Stimulated activated effector memory CD8-positive, alpha-beta T cell treated with anti-CD3 and anti-CD28 coated beads, Interleukin-12 subunit alpha, Interleukin-12 subunit beta, amount 100 ng/mL, for 72 hours (primary cell): Measurements from ENCODE around the gene BMPR1B.

Source experiments
- ATAC-seq: fragments of 150-1000 bp; cut with Tn5 transposase; 2 replicates; pipeline ENCODE4 v1.10.0; 2021
- DNase-seq, 2 donors: peaks; one replicate each; pipeline ENCODE4 v3.0.0; 2021 to 2022; ENCODE audit warnings: low spot score in 2 of 2
- H3K27ac Mint-ChIP-seq: one replicate; pipeline ENCODE4 v1.8.0; 2022; ENCODE audit warnings: mild to moderate bottlenecking, mixed read lengths
- H3K36me3 Mint-ChIP-seq: one replicate; pipeline ENCODE4 v1.8.0; 2022; ENCODE audit warnings: mild to moderate bottlenecking, mixed read lengths
- H3K4me1 Mint-ChIP-seq: one replicate; pipeline ENCODE4 v1.8.0; 2022; ENCODE audit warnings: mixed read lengths
- H3K4me3 Mint-ChIP-seq: one replicate; pipeline ENCODE4 v1.8.0; 2022; ENCODE audit warnings: mild to moderate bottlenecking, mixed read lengths
- H3K9me3 Mint-ChIP-seq: one replicate; pipeline ENCODE4 v1.8.0; 2022; ENCODE audit warnings: mixed read lengths

BMPR1B gene

GRCh38 chr4:95068818-95069478, 311.2 kb downstream of the BMPR1B start:
- H3K4me1 Mint-ChIP-seq, result no peaks in the 10 kb centered on the region
- DNase-seq (no peak), ATAC-seq (no peak)
- no peak overlapping the region for H3K4me3 Mint-ChIP-seq
- H3K36me3 Mint-ChIP-seq, result no peaks in the 10 kb centered on the region
- no peak overlapping the region for H3K27ac Mint-ChIP-seq
- H3K9me3 Mint-ChIP-seq, result peaks cover 4% of the 10 kb centered on the region

GRCh38 chr4:95071851-95072250, 314.1 kb downstream of the BMPR1B start:
- Mint-ChIP-seq H3K4me1 (no peaks in the 10 kb centered on the region), H3K36me3 (no peaks in the 10 kb centered on the region), H3K4me3 (no peak overlapping the region), H3K9me3 (peaks cover 4% of the 10 kb centered on the region), H3K27ac (no peak overlapping the region)
- no peak for ATAC-seq
- no peak for DNase-seq

GRCh38 chr4:95073646-95074045, 315.9 kb downstream of the BMPR1B start:
- peaks cover 4% of the 10 kb centered on the region for H3K9me3 Mint-ChIP-seq
- H3K4me3 Mint-ChIP-seq, result no peak overlapping the region
- no peaks in the 10 kb centered on the region for H3K4me1 Mint-ChIP-seq
- H3K36me3 Mint-ChIP-seq, result no peaks in the 10 kb centered on the region
- H3K27ac Mint-ChIP-seq, result no peak overlapping the region
- ATAC-seq (no peak), DNase-seq (no peak)

GRCh38 chr4:95077864-95078263, 320.1 kb downstream of the BMPR1B start:
- H3K9me3 Mint-ChIP-seq, result no peaks in the 10 kb centered on the region
- ATAC-seq, result no peak
- H3K27ac Mint-ChIP-seq, result no peak overlapping the region
- H3K36me3 Mint-ChIP-seq, result no peaks in the 10 kb centered on the region
- DNase-seq, result no peak
- no peak overlapping the region for H3K4me3 Mint-ChIP-seq
- H3K4me1 Mint-ChIP-seq, result no peaks in the 10 kb centered on the region

- Mint-ChIP-seq H3K4me3 (no peak overlapping the region), H3K36me3 (no peaks in the 10 kb centered on the region), H3K9me3 (no peaks in the 10 kb centered on the region), H3K27ac (no peak overlapping the region), H3K4me1 (no peaks in the 10 kb centered on the region)
- ATAC-seq (no peak), DNase-seq (no peak)
Observed at GRCh38 chr4:95080969-95081368, 323.2 kb downstream of the BMPR1B start.

GRCh38 chr4:95084584-95084983, 326.8 kb downstream of the BMPR1B start:
- no peak for DNase-seq
- H3K4me1 Mint-ChIP-seq, result no peaks in the 10 kb centered on the region
- no peak overlapping the region for H3K4me3 Mint-ChIP-seq
- no peak for ATAC-seq
- no peaks in the 10 kb centered on the region for H3K9me3 Mint-ChIP-seq
- no peaks in the 10 kb centered on the region for H3K36me3 Mint-ChIP-seq
- H3K27ac Mint-ChIP-seq, result no peak overlapping the region

GRCh38 chr4:95085124-95085833, 327.5 kb downstream of the BMPR1B start:
- H3K27ac Mint-ChIP-seq, result no peak overlapping the region
- H3K9me3 Mint-ChIP-seq, result no peaks in the 10 kb centered on the region
- DNase-seq (no peak), ATAC-seq (no peak)
- no peaks in the 10 kb centered on the region for H3K36me3 Mint-ChIP-seq
- no peak overlapping the region for H3K4me3 Mint-ChIP-seq
- no peaks in the 10 kb centered on the region for H3K4me1 Mint-ChIP-seq

- no peaks in the 10 kb centered on the region for H3K36me3 Mint-ChIP-seq
- no peak overlapping the region for H3K27ac Mint-ChIP-seq
- H3K4me1 Mint-ChIP-seq, result no peaks in the 10 kb centered on the region
- no peaks in the 10 kb centered on the region for H3K9me3 Mint-ChIP-seq
- ATAC-seq (no peak), DNase-seq (no peak)
- no peak overlapping the region for H3K4me3 Mint-ChIP-seq
Observed at GRCh38 chr4:95086551-95086950, 328.8 kb downstream of the BMPR1B start.

- Mint-ChIP-seq H3K36me3 (no peaks in the 10 kb centered on the region), H3K9me3 (no peaks in the 10 kb centered on the region), H3K4me1 (no peaks in the 10 kb centered on the region), H3K4me3 (no peak overlapping the region), H3K27ac (no peak overlapping the region)
- no peak for ATAC-seq
- no peak for DNase-seq
Observed at GRCh38 chr4:95087657-95088455, 330.1 kb downstream of the BMPR1B start.

- Mint-ChIP-seq H3K9me3 (no peaks in the 10 kb centered on the region), H3K27ac (no peak overlapping the region), H3K36me3 (no peaks in the 10 kb centered on the region), H3K4me3 (no peak overlapping the region), H3K4me1 (no peaks in the 10 kb centered on the region)
- ATAC-seq (no peak), DNase-seq (no peak)
Observed at GRCh38 chr4:95091272-95091671, 333.5 kb downstream of the BMPR1B start.

GRCh38 chr4:95092766-95093165, 335.0 kb downstream of the BMPR1B start:
- H3K9me3 Mint-ChIP-seq, result no peaks in the 10 kb centered on the region
- no peak overlapping the region for H3K27ac Mint-ChIP-seq
- no peak for ATAC-seq
- no peaks in the 10 kb centered on the region for H3K36me3 Mint-ChIP-seq
- no peak overlapping the region for H3K4me3 Mint-ChIP-seq
- no peaks in the 10 kb centered on the region for H3K4me1 Mint-ChIP-seq
- no peak for DNase-seq

GRCh38 chr4:95093460-95093859, 335.7 kb downstream of the BMPR1B start:
- Mint-ChIP-seq H3K9me3 (no peaks in the 10 kb centered on the region), H3K4me3 (no peak overlapping the region), H3K27ac (no peak overlapping the region), H3K4me1 (no peaks in the 10 kb centered on the region), H3K36me3 (no peaks in the 10 kb centered on the region)
- DNase-seq (no peak), ATAC-seq (no peak)

GRCh38 chr4:95093936-95094929, 336.5 kb downstream of the BMPR1B start:
- no peaks in the 10 kb centered on the region for H3K9me3 Mint-ChIP-seq
- ATAC-seq (no peak), DNase-seq (no peak)
- H3K36me3 Mint-ChIP-seq, result no peaks in the 10 kb centered on the region
- H3K4me3 Mint-ChIP-seq, result no peak overlapping the region
- H3K4me1 Mint-ChIP-seq, result no peaks in the 10 kb centered on the region
- no peak overlapping the region for H3K27ac Mint-ChIP-seq

- ATAC-seq (no peak), DNase-seq (no peak)
- H3K4me1 Mint-ChIP-seq, result no peaks in the 10 kb centered on the region
- H3K9me3 Mint-ChIP-seq, result no peaks in the 10 kb centered on the region
- no peak overlapping the region for H3K27ac Mint-ChIP-seq
- H3K36me3 Mint-ChIP-seq, result no peaks in the 10 kb centered on the region
- no peak overlapping the region for H3K4me3 Mint-ChIP-seq
Observed at GRCh38 chr4:95095348-95095974, 337.7 kb downstream of the BMPR1B start.
